GM23248 (cell line): ENCODE results near the gene GDF10.

Source experiments
- EZH2 ChIP-seq: fragments of 200-600 bp; sonication (generic); IDR thresholded peaks from 2 replicates; pipeline ENCODE4 v1.6.1; 2018; ENCODE audit warnings: antibody characterized with exemption, mild to moderate bottlenecking; ENCODE audit not compliant: insufficient read depth, poor library complexity, severe bottlenecking
- EZH2phosphoT487 ChIP-seq: fragments of 200-600 bp; sonication (generic); IDR thresholded peaks from 2 replicates; pipeline ENCODE4 v1.6.1; 2018; ENCODE audit warnings: antibody characterized with exemption, moderate library complexity, mild to moderate bottlenecking, low read depth; ENCODE audit not compliant: insufficient read depth

- TF ChIP-seq EZH2 = no peak
- TF ChIP-seq EZH2phosphoT487 = no peak
These were observed 35.2 kb upstream of the GDF10 start for GRCh38 chr10:47264797-47265281.
